Caco-2 (cell line): ENCODE measurements around the gene HPS1. TPM values are rescaled to one million over a fixed set of nuclear protein-coding genes. Genes with fewer than 3 reads are reported as not detected.
A peak's percentile ranks its signal among the peaks of the same experiment; 100 is the strongest.

Experiments
- BruUV-seq: library from RNA; stranded (reverse); fragments of 400-500 nt; replicated peaks from 2 replicates; lab custom pipeline; 2021; lab: Mats Ljungman, UMichigan
- CTCF ChIA-PET: fragments of 300-600 bp; sonication (Branson Sonifier 250); formaldehyde crosslinking; loops from one replicate; lab custom pipeline; 2022; ENCODE audit warnings: antibody characterized with exemption; lab: Charles Lee
- POLR2A ChIA-PET: fragments of 300-600 bp; sonication (Branson Sonifier 250); formaldehyde crosslinking; loops from one replicate; lab custom pipeline; 2022; ENCODE audit warnings: antibody characterized with exemption; lab: Charles Lee
- DNase-seq, 2 experiments: peaks; one replicate each; pipeline versions ENCODE4 v3.0.0 to v3.0.0-alpha.2; 2020 to 2022
- H3K27me3 ChIP-seq: replicated peaks from 2 replicates; pipeline ENCODE4 v1.6.0; 2011; ENCODE audit warnings: low read length; ENCODE audit not compliant: control insufficient read depth, insufficient read depth
- H3K36me3 ChIP-seq: 2 replicates; pipeline ENCODE4 v1.5.1; 2011; ENCODE audit warnings: low read length; ENCODE audit not compliant: control insufficient read depth, insufficient read depth
- H3K4me1 ChIP-seq: fragments of 250-450 bp; sonication (Bioruptor Pico); 2 replicates; pipeline ENCODE4 v1.5.1; 2020; ENCODE audit warnings: mild to moderate bottlenecking
- H3K4me3 ChIP-seq: 2 replicates; pipeline ENCODE4 v1.5.1; 2011; ENCODE audit warnings: low read depth, mild to moderate bottlenecking, control low read depth, low read length
- H3K9me3 ChIP-seq: fragments of 250-450 bp; sonication (Bioruptor Pico); 2 replicates; pipeline ENCODE4 v1.5.1; 2020; ENCODE audit warnings: mild to moderate bottlenecking, moderate library complexity
- H3K27ac Mint-ChIP-seq: one replicate; pipeline ENCODE4 v1.8.0; 2022; ENCODE audit warnings: mixed read lengths; ENCODE audit not compliant: unreplicated experiment
- H3K27me3 Mint-ChIP-seq: one replicate; pipeline ENCODE4 v1.8.0; 2022; ENCODE audit warnings: mixed read lengths; ENCODE audit not compliant: insufficient read depth, unreplicated experiment
- H3K36me3 Mint-ChIP-seq: one replicate; pipeline ENCODE4 v1.8.0; 2022; ENCODE audit warnings: mild to moderate bottlenecking, mixed read lengths; ENCODE audit not compliant: insufficient read depth, unreplicated experiment
- H3K4me1 Mint-ChIP-seq: one replicate; pipeline ENCODE4 v1.8.0; 2022; ENCODE audit warnings: low read depth, mixed read lengths; ENCODE audit not compliant: unreplicated experiment
- H3K4me3 Mint-ChIP-seq: one replicate; pipeline ENCODE4 v1.8.0; 2022; ENCODE audit warnings: mild to moderate bottlenecking, moderate library complexity, mixed read lengths; ENCODE audit not compliant: unreplicated experiment
- H3K9me3 Mint-ChIP-seq: one replicate; pipeline ENCODE4 v1.8.0; 2022; ENCODE audit warnings: mixed read lengths; ENCODE audit not compliant: unreplicated experiment
- intact Hi-C: fragments of 100-400 bp; cut with micrococcal nuclease; formaldehyde crosslinking; loops from one replicate; pipeline ENCODE4 v1.10.0; 2022; ENCODE audit not compliant: unreplicated experiment
- total RNA-seq: library from RNA; stranded (reverse); gene quantifications from 2 replicates; pipeline ENCODE4 v1.2.3, GENCODE V29; 2022
- TF ChIP-seq, protein P1 (sequence below), 2 experiments: fragments of 200-600 bp in 1 of 2; IDR thresholded peaks; 1 replicate in 1 of 2; 2 replicates in 1 of 2; pipeline versions ENCODE4 v1.5.1 to v1.8.0; 2011 to 2022; ENCODE audit warnings: antibody characterized with exemption in 1 of 2, control low read depth in 1 of 2, inconsistent platforms in 1 of 2, low read depth in 1 of 2, low read length in 1 of 2, mild to moderate bottlenecking in 1 of 2, moderate library complexity in 1 of 2; ENCODE audit not compliant: insufficient read depth in 1 of 2, severe bottlenecking in 1 of 2, unreplicated experiment in 1 of 2

Gene HPS1
- total RNA-seq, 1 experiment from 2014 or later = 51.9 TPM

DNA sequence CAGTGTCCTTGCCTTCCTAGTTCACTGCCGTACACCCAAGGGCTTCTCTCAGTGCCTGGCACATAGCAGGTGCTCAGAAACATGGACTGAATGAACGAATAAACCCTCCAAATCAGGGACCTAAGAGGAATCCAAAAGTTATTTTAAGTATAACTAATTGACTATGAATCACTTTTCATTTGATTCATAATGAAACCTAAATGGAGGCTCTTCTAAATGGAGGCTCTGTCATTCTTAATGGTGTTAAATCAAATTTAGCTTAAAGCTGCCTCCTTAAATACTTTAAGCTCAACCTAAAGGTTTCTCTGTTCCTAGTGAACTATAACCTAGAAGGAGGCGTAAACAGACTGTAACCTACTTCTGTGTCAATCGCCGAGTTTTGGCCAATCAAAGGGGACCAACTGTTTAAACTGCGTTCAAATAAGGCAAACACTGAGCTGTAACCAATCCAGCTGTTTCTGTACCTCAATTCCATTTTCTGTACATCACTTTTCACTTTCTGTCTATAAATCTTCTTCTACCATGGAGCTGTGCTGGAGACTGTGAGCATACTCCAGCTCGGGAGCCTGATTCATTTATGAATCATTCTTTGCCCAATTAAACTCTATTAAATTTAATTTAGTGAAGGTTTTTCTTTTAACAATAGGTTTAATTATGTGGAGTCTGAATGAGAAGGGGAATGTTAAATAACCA, 42.8 kb downstream of the HPS1 start:
- H3K27ac Mint-ChIP-seq = peak overlapping the region; percentile 76
- CTCF ChIA-PET = no interaction called here
- Histone ChIP-seq H3K36me3 (no peaks in the 10 kb centered on the region), H3K9me3 (no peaks in the 10 kb centered on the region), H3K27me3 (no peaks in the 10 kb centered on the region), H3K4me3 (no peak overlapping the region), H3K4me1 (peaks cover 5% of the 10 kb centered on the region)
- POLR2A ChIA-PET = no interaction called here
- TF ChIP-seq, protein P1, sequence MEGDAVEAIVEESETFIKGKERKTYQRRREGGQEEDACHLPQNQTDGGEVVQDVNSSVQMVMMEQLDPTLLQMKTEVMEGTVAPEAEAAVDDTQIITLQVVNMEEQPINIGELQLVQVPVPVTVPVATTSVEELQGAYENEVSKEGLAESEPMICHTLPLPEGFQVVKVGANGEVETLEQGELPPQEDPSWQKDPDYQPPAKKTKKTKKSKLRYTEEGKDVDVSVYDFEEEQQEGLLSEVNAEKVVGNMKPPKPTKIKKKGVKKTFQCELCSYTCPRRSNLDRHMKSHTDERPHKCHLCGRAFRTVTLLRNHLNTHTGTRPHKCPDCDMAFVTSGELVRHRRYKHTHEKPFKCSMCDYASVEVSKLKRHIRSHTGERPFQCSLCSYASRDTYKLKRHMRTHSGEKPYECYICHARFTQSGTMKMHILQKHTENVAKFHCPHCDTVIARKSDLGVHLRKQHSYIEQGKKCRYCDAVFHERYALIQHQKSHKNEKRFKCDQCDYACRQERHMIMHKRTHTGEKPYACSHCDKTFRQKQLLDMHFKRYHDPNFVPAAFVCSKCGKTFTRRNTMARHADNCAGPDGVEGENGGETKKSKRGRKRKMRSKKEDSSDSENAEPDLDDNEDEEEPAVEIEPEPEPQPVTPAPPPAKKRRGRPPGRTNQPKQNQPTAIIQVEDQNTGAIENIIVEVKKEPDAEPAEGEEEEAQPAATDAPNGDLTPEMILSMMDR (IDR thresholded peaks at IDR 0.05; ENCODE audit: insufficient read depth in 1 of 2, low read depth in 1 of 2, low read length in 1 of 2, severe bottlenecking in 1 of 2, unreplicated experiment in 1 of 2) = no peak
- no TSS peak for BruUV-seq
- intact Hi-C loops = no loop called here
- H3K27me3 Mint-ChIP-seq = no peaks in the 10 kb centered on the region
- DNase-seq = no peak
- no peaks in the 10 kb centered on the region for H3K36me3 Mint-ChIP-seq
- no peak overlapping the region for H3K4me3 Mint-ChIP-seq
- H3K4me1 Mint-ChIP-seq = peaks cover 10% of the 10 kb centered on the region
- no peaks in the 10 kb centered on the region for H3K9me3 Mint-ChIP-seq

DNA sequence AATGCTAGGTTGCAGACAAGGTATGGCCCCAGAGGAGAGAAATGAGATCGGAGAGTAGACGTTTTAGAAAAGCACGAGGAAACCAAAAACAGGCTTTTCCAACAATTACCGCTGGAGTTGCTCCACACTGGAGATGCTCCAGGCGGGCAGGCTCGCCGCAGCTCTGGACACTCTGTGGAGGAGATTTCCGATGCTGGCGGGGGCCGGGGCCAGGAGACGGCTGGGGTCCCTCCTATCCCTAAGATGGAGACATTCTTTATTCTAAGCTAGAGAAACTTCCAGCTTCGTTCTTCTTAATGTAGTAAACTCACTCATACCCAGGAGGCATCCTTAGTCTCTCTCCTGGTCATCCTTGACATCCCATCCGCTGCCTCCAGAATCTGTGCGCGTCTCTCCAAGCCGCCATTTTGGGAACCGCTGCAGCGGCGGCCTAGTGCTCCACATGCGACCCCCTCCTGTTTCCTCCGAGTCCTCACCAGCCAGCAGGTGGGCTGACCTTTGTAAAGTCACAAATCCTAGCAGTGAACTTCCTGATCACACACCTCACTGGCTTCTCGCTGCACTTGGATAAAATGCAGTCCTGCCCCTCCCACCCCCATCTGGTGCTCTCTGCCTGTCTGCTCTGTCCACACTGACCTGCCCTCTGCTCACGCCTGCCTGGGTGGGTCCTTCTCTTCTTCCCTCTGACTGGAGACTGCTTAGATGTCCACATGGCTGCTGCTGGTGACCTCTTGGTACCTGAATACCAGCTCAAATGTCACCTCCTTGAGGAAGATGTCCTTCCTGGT, 43.6 kb downstream of the HPS1 start:
- Histone ChIP-seq H3K4me3 (no peak overlapping the region), H3K36me3 (no peaks in the 10 kb centered on the region), H3K27me3 (no peaks in the 10 kb centered on the region), H3K4me1 (peaks cover 5% of the 10 kb centered on the region), H3K9me3 (no peaks in the 10 kb centered on the region)
- H3K4me3 Mint-ChIP-seq = no peak overlapping the region
- no peak overlapping the region for H3K27ac Mint-ChIP-seq
- ChIA-PET CTCF (no interaction called here), POLR2A (no interaction called here)
- TF ChIP-seq, protein P1 (IDR thresholded peaks at IDR 0.05; ENCODE audit: insufficient read depth in 1 of 2, low read depth in 1 of 2, low read length in 1 of 2, severe bottlenecking in 1 of 2, unreplicated experiment in 1 of 2) = no peak
- BruUV-seq = no TSS peak
- no peaks in the 10 kb centered on the region for H3K27me3 Mint-ChIP-seq
- intact Hi-C loops = no loop called here
- no peak for DNase-seq
- H3K9me3 Mint-ChIP-seq = no peaks in the 10 kb centered on the region
- H3K36me3 Mint-ChIP-seq = no peaks in the 10 kb centered on the region
- H3K4me1 Mint-ChIP-seq = peaks cover 10% of the 10 kb centered on the region

DNA sequence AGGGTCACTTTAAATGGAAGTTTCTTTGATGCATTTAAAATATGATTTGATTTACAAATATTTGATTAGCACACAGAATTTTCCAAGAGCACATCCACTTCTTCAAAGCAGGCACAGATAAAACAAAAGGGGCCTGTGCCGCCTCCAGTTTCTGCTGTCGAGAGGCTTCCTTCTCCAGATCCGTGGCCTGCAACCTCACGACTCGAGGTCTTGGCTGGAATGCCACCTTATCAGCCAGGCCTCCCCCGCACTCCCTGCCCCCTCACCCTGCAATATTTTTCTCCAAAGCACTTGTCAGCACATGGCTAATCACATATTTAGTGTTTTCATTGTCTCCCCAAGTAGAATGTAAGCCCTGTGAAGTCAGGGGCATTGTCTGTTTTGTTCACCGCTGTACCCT, 44.3 kb downstream of the HPS1 start:
- H3K36me3 ChIP-seq = no peaks in the 10 kb centered on the region
- CTCF ChIA-PET = no interaction called here
- BruUV-seq = no TSS peak
- H3K9me3 Mint-ChIP-seq = no peaks in the 10 kb centered on the region
- no peaks in the 10 kb centered on the region for H3K36me3 Mint-ChIP-seq
- intact Hi-C loops = no loop called here
- no peak overlapping the region for H3K27ac Mint-ChIP-seq
- no peaks in the 10 kb centered on the region for H3K9me3 ChIP-seq
- TF ChIP-seq, protein P1 (IDR thresholded peaks at IDR 0.05; ENCODE audit: insufficient read depth in 1 of 2, low read depth in 1 of 2, low read length in 1 of 2, severe bottlenecking in 1 of 2, unreplicated experiment in 1 of 2) = no peak
- H3K4me3 Mint-ChIP-seq = no peak overlapping the region
- no peak for DNase-seq
- POLR2A ChIA-PET = no interaction called here
- H3K27me3 Mint-ChIP-seq = no peaks in the 10 kb centered on the region
- H3K4me1 ChIP-seq = peaks cover 5% of the 10 kb centered on the region
- H3K4me1 Mint-ChIP-seq = peaks cover 10% of the 10 kb centered on the region
- H3K27me3 ChIP-seq = no peaks in the 10 kb centered on the region
- no peak overlapping the region for H3K4me3 ChIP-seq
